Measurements from ENCODE around the gene CDV3. TPM values are rescaled to one million over a fixed set of nuclear protein-coding genes. Genes with fewer than 3 reads are reported as not detected.

The CDV3 gene
- total and polyA plus RNA-seq, 12 donors: 27.9 to 182 (median 150) TPM

- no peak overlapping the region for H3K27ac ChIP-seq
- no peak for ATAC-seq
- peaks cover 0 to 98% (median 41%) of the 10 kb centered on the region in 9 donors for H3K36me3 ChIP-seq
- 68 to 75% methylated on average over 2 of the region's 2 CpGs for WGBS, 2 donors
- DNase-seq: no peak
- intact Hi-C loops (cut with DNase I): no loop called here
- H3K4me3 ChIP-seq: no peak overlapping the region
- no peaks in the 10 kb centered on the region for H3K9me3 ChIP-seq
- no peaks in the 10 kb centered on the region for H3K4me1 ChIP-seq
- TF ChIP-seq CTCF (IDR thresholded peaks at IDR 0.05): no peak
- no peaks in the 10 kb centered on the region for H3K27me3 ChIP-seq
These were observed 34.9 kb downstream of the CDV3 start for GRCh38 chr3:133608388-133608787.

GRCh38 chr3:133610031-133610430 lies 36.5 kb downstream of the CDV3 start:
- no peak for TF ChIP-seq CTCF (IDR thresholded peaks at IDR 0.05)
- Histone ChIP-seq H3K27ac (no peak overlapping the region), H3K27me3 (no peaks in the 10 kb centered on the region)

GRCh38 chr3:133611534-133611933 lies 38.0 kb downstream of the CDV3 start:
- WGBS, 2 donors: 99% methylated on average over 2 of the region's 2 CpGs
- Histone ChIP-seq H3K4me1 (no peaks in the 10 kb centered on the region), H3K27me3 (no peaks in the 10 kb centered on the region), H3K36me3 (peaks cover 0 to 98% (median 46%) of the 10 kb centered on the region in 9 donors), H3K4me3 (no peak overlapping the region), H3K9me3 (no peaks in the 10 kb centered on the region), H3K27ac (no peak overlapping the region)
- no peak for TF ChIP-seq CTCF (IDR thresholded peaks at IDR 0.05)
- DNase-seq: no peak
- intact Hi-C loops (cut with DNase I): no loop called here
- no peak for ATAC-seq

More at GRCh38 chr3:133610031-133610430, 36.5 kb downstream of the CDV3 start:
- Histone ChIP-seq H3K4me3 (no peak overlapping the region), H3K4me1 (no peaks in the 10 kb centered on the region), H3K9me3 (no peaks in the 10 kb centered on the region), H3K36me3 (peaks cover 0 to 97% (median 41%) of the 10 kb centered on the region in 9 donors)
- no peak for ATAC-seq
- no peak for DNase-seq
- intact Hi-C loops (cut with DNase I): no loop called here

- Histone ChIP-seq H3K4me3 (no peak overlapping the region), H3K36me3 (peaks cover 0 to 100% (median 42%) of the 10 kb centered on the region in 9 donors), H3K27me3 (no peaks in the 10 kb centered on the region), H3K9me3 (no peaks in the 10 kb centered on the region), H3K27ac (no peak overlapping the region), H3K4me1 (no peaks in the 10 kb centered on the region)
- WGBS, 2 donors: 98 to 99% methylated on average over 13 of the region's 13 CpGs
- DNase-seq: no peak
- ATAC-seq: no peak
- no peak for TF ChIP-seq CTCF (IDR thresholded peaks at IDR 0.05)
- intact Hi-C loops (cut with DNase I): no loop called here
These were observed 46.7 kb downstream of the CDV3 start for GRCh38 chr3:133620066-133620784.
